Melanocyte of skin (primary cell): Measurements from ENCODE around the gene SLC7A8. TPM values are rescaled to one million over a fixed set of nuclear protein-coding genes. Genes with fewer than 3 reads are reported as not detected.

ENCODE experiments used
- small RNA-seq, 2 donors: library from RNA; depleted of rRNA; stranded (forward); fragments of <200 nt; gene quantifications; one replicate each; pipeline ENCODE3, GENCODE V24; 2012
- total RNA-seq, 2 donors: library from RNA; depleted of rRNA; stranded (reverse); fragments of >200 nt; gene quantifications; 2 replicates each; pipeline ENCODE4 v1.2.3, GENCODE V29; 2012

The SLC7A8 gene
- 10 to 100 TPM; 24.1 to 43.3 TPM for total RNA-seq

DNA sequence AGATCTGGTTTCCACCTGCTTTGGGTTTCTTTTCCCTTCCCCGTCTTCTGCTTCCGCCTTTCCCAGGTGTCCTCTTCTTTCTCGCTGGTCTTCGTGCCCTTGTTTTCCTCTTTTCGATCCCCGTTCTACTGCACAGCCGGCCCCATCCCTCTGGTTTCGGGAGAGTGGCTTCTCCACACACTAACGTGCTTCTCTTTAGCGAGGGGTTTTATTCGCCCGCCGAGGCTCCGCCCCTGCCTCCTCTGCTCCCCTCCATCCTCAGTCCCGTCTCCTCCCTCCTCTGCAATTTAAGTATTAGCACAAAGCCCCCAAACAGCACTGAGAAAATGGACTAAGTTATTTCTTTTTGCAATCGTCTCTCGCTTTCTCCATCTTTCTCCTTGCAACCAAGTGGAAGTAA lies at the start of gene SLC7A8:
Gene SLC7A8 (minus strand): TSS at position 182 of the 400 bp plus-strand sequence. CDS start 746 bp downstream, outside the sequence.

DNA sequence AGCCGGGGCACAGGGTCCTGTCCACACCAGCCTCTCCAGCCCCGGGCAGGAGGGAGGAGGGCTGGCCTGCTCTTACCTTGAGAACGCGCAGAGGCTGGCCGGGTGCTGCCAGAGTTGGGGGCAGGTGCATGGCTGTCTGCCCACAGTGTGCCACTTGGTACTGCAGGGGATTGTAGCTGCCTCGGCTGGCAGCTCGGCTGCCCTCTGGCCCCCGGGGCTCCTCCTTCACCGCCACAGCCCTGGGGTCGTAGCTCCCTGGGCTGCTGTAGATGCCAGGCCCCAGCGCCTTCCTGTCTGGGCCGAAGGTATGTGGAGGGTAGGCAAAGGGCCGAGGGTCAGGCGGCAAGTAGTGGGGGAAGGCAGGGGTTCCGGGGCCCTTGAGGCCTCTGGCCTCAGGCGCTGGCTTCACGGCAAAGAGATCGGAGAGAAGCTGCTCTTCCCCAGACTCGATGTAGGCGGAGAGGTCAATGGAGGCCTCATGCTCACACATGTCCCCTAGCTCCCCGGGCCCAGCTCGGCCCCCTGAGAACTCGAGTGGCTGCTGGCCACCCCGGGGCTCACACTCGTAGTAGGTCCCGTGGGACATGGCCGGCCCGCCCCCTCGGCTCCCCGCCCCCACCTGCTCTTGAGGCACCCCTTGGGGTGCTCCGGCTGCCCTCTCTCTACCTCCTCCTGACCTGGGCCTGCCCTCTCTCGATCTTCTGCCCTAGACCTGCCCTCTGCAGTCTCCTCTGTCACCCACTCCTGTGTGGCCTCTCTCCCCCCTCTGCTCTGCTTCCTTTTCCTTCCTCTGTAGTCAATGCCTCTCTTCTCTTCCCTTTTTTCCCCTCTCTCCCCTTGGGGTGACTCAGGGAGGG lies 64.7 kb downstream of the SLC7A8 start, which contains the start of gene CEBPE:
Gene CEBPE (minus strand): TSS at position 750 of the 857 bp plus-strand sequence. CDS start 164 bp downstream, at position 586.

DNA sequence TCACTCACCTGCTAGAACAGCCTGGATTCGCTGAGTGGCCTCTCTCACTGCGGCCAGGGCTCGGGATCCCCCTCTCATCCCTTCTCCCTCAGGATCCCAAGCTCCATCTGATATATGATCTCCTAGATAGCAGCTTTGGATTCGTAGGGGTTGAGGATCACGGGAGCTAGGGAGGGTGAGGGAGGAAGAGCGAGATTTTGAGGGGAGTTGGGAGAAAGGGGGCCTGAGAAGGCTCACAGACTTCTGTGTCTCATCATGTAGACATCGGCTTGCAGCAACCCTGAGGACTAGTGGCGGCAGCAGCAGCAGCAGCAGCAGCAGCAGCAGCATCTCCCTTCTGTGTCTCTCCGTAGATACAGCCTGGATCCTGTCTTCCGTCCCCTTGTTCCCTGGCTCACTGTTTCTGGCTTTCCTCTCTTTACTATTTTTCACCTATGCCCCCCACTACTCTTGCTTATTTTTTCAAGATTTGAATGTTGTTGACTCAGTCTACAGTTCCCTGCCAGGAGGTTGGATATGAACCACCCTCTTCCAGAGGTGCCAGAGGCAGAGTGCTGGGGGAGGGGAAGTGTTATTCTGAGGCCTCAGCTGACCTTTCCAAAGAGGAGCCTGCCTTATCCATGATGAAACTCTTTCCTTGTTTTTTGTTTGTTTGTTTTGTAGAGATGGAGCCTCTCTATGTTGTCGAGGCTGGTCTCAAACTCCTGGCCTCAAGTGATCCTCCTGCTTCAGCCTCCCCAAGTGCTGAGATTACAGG lies 78.7 kb downstream of the SLC7A8 start, which contains the start of gene CIROP:
Gene CIROP (minus strand): TSS at position 399 of the 757 bp plus-strand sequence. CDS start 69 bp downstream, at position 330.

DNA sequence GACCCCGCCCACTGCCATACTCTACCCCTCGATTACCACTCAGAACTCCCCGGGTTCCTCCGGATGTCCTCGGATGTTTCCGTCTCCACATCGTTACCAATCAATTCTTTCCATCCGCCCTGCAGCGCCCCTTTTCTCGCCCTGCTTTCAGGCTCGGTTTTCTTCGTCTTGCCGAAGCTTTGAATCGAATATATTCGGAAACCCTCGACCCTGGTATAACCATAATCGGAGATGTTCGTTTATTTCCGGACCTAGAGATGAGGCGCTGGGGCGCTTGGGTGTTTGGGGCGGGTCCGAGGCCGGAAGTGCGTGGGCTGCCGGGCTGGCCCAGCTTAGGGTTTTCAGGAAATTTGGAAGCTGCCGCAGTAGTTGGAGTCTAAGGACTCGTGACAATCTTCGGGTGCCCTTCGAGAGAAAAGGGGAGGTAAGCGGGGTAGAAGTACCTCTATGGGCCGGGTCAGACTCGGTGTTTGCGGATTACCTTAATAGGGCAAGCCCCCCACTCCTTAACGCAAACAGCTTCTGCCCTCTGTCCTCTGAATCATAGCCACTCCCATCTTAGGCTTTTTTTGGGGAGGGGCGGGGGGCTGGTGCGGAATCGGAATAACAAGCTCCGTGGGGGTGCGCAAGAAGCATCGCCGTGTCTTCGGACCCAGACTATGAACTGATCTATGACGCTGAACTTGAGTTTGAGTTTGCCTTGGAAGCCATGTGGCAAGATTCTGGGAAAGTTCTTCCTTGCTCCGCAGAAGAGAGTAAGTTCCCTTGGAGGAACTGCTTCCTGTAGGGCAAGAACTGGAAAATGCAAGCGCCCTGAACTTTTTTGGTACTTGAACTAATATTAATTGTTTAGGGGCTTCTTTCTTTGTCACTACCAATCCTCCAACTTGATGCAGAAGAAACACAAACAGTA lies 88.0 kb downstream of the SLC7A8 start, which contains the start of gene C14orf119:
Gene C14orf119 (plus strand): TSS at position 310 of the 913 bp plus-strand sequence. CDS start 2,154 bp downstream, outside the sequence.

DNA sequence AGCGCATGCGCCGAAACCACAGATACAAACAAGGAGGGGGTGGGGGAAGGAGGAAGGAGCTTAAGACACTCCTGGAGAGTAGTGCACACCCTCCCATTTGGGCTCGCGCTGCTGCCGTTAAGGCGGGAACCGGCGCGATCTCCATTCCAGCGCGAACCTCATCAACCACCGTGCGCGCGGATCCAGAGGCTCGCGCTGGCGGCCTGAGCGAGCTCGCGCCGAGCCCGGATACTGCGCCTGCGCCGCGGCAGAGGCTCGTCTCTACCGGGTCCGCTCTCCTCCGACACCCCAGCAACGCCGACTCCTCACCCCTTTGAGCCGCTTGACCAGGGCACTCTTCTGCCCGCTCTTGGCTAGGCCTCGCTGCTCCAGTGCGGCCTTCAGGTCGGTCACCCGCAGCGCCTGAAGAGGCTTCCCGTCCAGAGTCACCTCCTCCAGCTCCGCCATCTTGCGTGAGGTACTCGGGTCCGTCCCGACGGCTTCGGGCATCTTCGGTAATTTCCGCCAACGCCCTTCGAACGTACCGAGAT lies 88.7 kb downstream of the SLC7A8 start, which contains the start of gene ACIN1:
Gene ACIN1 (minus strand): TSS at position 471 of the 530 bp plus-strand sequence. CDS start 24 bp downstream, at position 447.

Small RNA genes within 50 kb of the gene (small RNA-seq; reads per million reads assigned to genes)
- gene AL049829.1 (0 reads per million in 2 donors), gene RNU6-1138P (0 to 0.23 reads per million in 2 donors)

Other genes starting within 250 kb of the SLC7A8 start
- gene HAUS4, start 226.6 kb downstream of the SLC7A8 start, total RNA-seq, result 10 to 100 TPM; 31.0 to 52.0 TPM
- 1 to 10 TPM; 2.0 to 2.1 TPM for gene AJUBA, start 201.1 kb downstream of the SLC7A8 start, total RNA-seq
- gene C14orf93, start 173.5 kb downstream of the SLC7A8 start, total RNA-seq, result 1 to 10 TPM; 6.9 to 9.7 TPM
- 100 to 1,000 TPM; 142 to 208 TPM for gene PSMB5, start 148.8 kb downstream of the SLC7A8 start, total RNA-seq
- not detected for gene PSMB11, start 141.4 kb downstream of the SLC7A8 start, total RNA-seq
- gene CDH24, start 126.1 kb downstream of the SLC7A8 start, total RNA-seq, result 1 to 10 TPM; 1.7 to 2.7 TPM
- 10 to 100 TPM; 84.7 to 93.2 TPM for gene ACIN1, start 88.5 kb downstream of the SLC7A8 start, total RNA-seq
- gene C14orf119, start 88.2 kb downstream of the SLC7A8 start, total RNA-seq, result 10 to 100 TPM; 39.6 to 55.3 TPM
- not detected for gene CIROP, start 78.7 kb downstream of the SLC7A8 start, total RNA-seq
- gene CEBPE, start 64.4 kb downstream of the SLC7A8 start, total RNA-seq, result not detected
- under 1 TPM in 1 of 2 donors, not detected in 1; 0.34 TPM for gene RNF212B, start 54.3 kb upstream of the SLC7A8 start, total RNA-seq
- gene HOMEZ, start 102.5 kb upstream of the SLC7A8 start, total RNA-seq, result 10 to 100 TPM; 10.3 to 12.7 TPM
- 1 to 10 TPM; 2.7 to 3.8 TPM for gene PPP1R3E, start 119.2 kb upstream of the SLC7A8 start, total RNA-seq
- gene BCL2L2, start 123.2 kb upstream of the SLC7A8 start, total RNA-seq, result 10 to 100 TPM; 13.1 to 22.0 TPM
- 10 to 100 TPM; 33.0 to 54.3 TPM for gene PABPN1, start 137.8 kb upstream of the SLC7A8 start, total RNA-seq
- gene SLC22A17, start 169.2 kb upstream of the SLC7A8 start, total RNA-seq, result 1 to 10 TPM; 2.4 to 3.3 TPM
- gene EFS, start 181.5 kb upstream of the SLC7A8 start, total RNA-seq, result 1 to 10 TPM; 1.3 to 2.1 TPM
- not detected for gene IL25, start 189.1 kb upstream of the SLC7A8 start, total RNA-seq
- gene CMTM5, start 193.4 kb upstream of the SLC7A8 start, total RNA-seq, result under 1 TPM; 0.67 to 0.69 TPM
- not detected for gene MYH6, start 224.6 kb upstream of the SLC7A8 start, total RNA-seq